HG03439 (cell line): ENCODE measurements around the gene KRTAP4-9.
"Not testable (repeated sequence)": the region's sequence is repeated elsewhere in the genome, so short reads cannot be mapped to it uniquely, and the experiment has no call there.

Experiments
- ATAC-seq: cut with Tn5 transposase; IDR thresholded peaks from one replicate; pipeline ENCODE4 v1.9.1; 2021; ENCODE audit warnings: mild to moderate bottlenecking, moderate library complexity; ENCODE audit not compliant: unreplicated experiment

KRTAP4-9 gene

GRCh38 chr17:41105347-41105746 is at the start of gene KRTAP4-9:
Gene KRTAP4-9, plus strand, starts transcription at chr17:41105389. Its CDS starts 0 bp downstream, at chr17:41105389.
- ATAC-seq, result not testable (repeated sequence)

GRCh38 chr17:41057547-41057946 is 47.6 kb upstream of the KRTAP4-9 start:
- no peak for ATAC-seq

- no peak for ATAC-seq
Measured at GRCh38 chr17:41058741-41059140, 46.4 kb upstream of the KRTAP4-9 start.

GRCh38 chr17:41059276-41060051 is 45.7 kb upstream of the KRTAP4-9 start:
- ATAC-seq, result not testable (repeated sequence)

GRCh38 chr17:41060052-41060604 is 45.1 kb upstream of the KRTAP4-9 start, which contains the start of gene KRTAP2-3:
Gene KRTAP2-3, minus strand, starts transcription at chr17:41060114. Its CDS starts 64 bp downstream, at chr17:41060050.
- ATAC-seq, result no peak

GRCh38 chr17:41061964-41062363 is 43.2 kb upstream of the KRTAP4-9 start:
- ATAC-seq, result no peak

- ATAC-seq, result no peak
Measured at GRCh38 chr17:41063449-41063848, 41.7 kb upstream of the KRTAP4-9 start.

- ATAC-seq, result no peak
Measured at GRCh38 chr17:41064301-41064700, 40.9 kb upstream of the KRTAP4-9 start.

- not testable (repeated sequence) for ATAC-seq
Measured at GRCh38 chr17:41065016-41065689, 40.0 kb upstream of the KRTAP4-9 start.

- no peak for ATAC-seq
Measured at GRCh38 chr17:41065829-41066624, 39.2 kb upstream of the KRTAP4-9 start, which contains the start of gene KRTAP2-4. Gene KRTAP2-4, minus strand, starts transcription at chr17:41065879. Its CDS starts 34 bp downstream, at chr17:41065845.

GRCh38 chr17:41067281-41067680 is 37.9 kb upstream of the KRTAP4-9 start:
- ATAC-seq, result no peak

GRCh38 chr17:41069031-41069430 is 36.2 kb upstream of the KRTAP4-9 start:
- no peak for ATAC-seq

GRCh38 chr17:41071606-41072360 is 33.4 kb upstream of the KRTAP4-9 start:
- no peak for ATAC-seq

GRCh38 chr17:41073676-41074075 is 31.5 kb upstream of the KRTAP4-9 start:
- ATAC-seq, result no peak

- ATAC-seq, result no peak
Measured at GRCh38 chr17:41076788-41077187, 28.4 kb upstream of the KRTAP4-9 start.

GRCh38 chr17:41082626-41083025 is 22.6 kb upstream of the KRTAP4-9 start:
- no peak for ATAC-seq

GRCh38 chr17:41083427-41083826 is 21.8 kb upstream of the KRTAP4-9 start:
- not testable (repeated sequence) for ATAC-seq

- not testable (repeated sequence) for ATAC-seq
Measured at GRCh38 chr17:41084100-41084856, 20.9 kb upstream of the KRTAP4-9 start, which contains the start of gene KRTAP4-7. Gene KRTAP4-7, plus strand, starts transcription at chr17:41084150. Its CDS starts 57 bp downstream, at chr17:41084207.

GRCh38 chr17:41088760-41089352 is 16.3 kb upstream of the KRTAP4-9 start:
- not testable (repeated sequence) for ATAC-seq
